CD14-positive monocyte (primary cell): ENCODE results near the gene TOMM20. TPM values are rescaled to one million over a fixed set of nuclear protein-coding genes. Genes with fewer than 3 reads are reported as not detected.

Source experiments
- DNase-seq, 3 donors: peaks; one replicate each; pipeline ENCODE4 v3.0.0-alpha.2; 2011 to 2022
- H2AFZ ChIP-seq: 2 replicates; pipeline ENCODE4 v1.6.0; 2012; ENCODE audit warnings: mild to moderate bottlenecking, low read depth, low read length, inconsistent platforms; ENCODE audit not compliant: insufficient read depth, poor library complexity, severe bottlenecking
- H3K27ac ChIP-seq, 2 donors: 1 replicate in 1 of 2; 2 replicates in 1 of 2; pipeline ENCODE4 v1.5.1; 2012 to 2013; ENCODE audit warnings: low read length in 2 of 2, control low read depth in 1 of 2, inconsistent platforms in 1 of 2, low read depth in 1 of 2, mild to moderate bottlenecking in 1 of 2
- H3K27me3 ChIP-seq, 2 donors: one replicate each; pipeline versions ENCODE4 v1.6.0 to v1.6.1; 2011 to 2013; ENCODE audit warnings: low read length in 2 of 2; ENCODE audit not compliant: control insufficient read depth in 2 of 2, insufficient read depth in 2 of 2
- H3K36me3 ChIP-seq, 2 donors: replicated peaks in 1 of 2; 1 replicate in 1 of 2; 2 replicates in 1 of 2; pipeline versions ENCODE4 v1.5.1 to v1.6.1; 2012 to 2013; ENCODE audit warnings: low read length in 2 of 2, control low read depth in 1 of 2, inconsistent platforms in 1 of 2, mild to moderate bottlenecking in 1 of 2; ENCODE audit not compliant: insufficient read depth in 2 of 2, control insufficient read depth in 1 of 2
- H3K4me1 ChIP-seq, 2 donors: 1 replicate in 1 of 2; 2 replicates in 1 of 2; pipeline versions ENCODE4 v1.5.1 to v1.6.1; 2012 to 2013; ENCODE audit warnings: low read length in 2 of 2, control low read depth in 1 of 2, inconsistent platforms in 1 of 2, mild to moderate bottlenecking in 1 of 2, moderate library complexity in 1 of 2; ENCODE audit not compliant: insufficient read depth in 2 of 2, control insufficient read depth in 1 of 2
- H3K4me2 ChIP-seq: replicated peaks from 2 replicates; pipeline ENCODE3; 2012; ENCODE audit warnings: low read length, moderate library complexity, mild to moderate bottlenecking; ENCODE audit not compliant: poor library complexity, severe bottlenecking; ENCODE audit errors: extremely low read depth
- H3K4me3 ChIP-seq, 3 experiments: fragments of 200-600 bp in 1 of 3; sonication (generic) in 1 of 3; replicated peaks in 1 of 3; 1 replicate in 2 of 3; 2 replicates in 1 of 3; pipeline ENCODE4 v1.5.1; 2011 to 2013; ENCODE audit warnings: low read length in 3 of 3, mild to moderate bottlenecking in 3 of 3, control low read depth in 2 of 3, low read depth in 2 of 3, inconsistent platforms in 1 of 3, moderate library complexity in 1 of 3
- H3K79me2 ChIP-seq: 2 replicates; pipeline ENCODE4 v1.6.0; 2012; ENCODE audit warnings: mild to moderate bottlenecking, control low read depth, inconsistent platforms, low read length, moderate library complexity; ENCODE audit not compliant: insufficient read depth
- H3K9ac ChIP-seq: 2 replicates; pipeline ENCODE4 v1.6.0; 2017; ENCODE audit warnings: low read length, mild to moderate bottlenecking; ENCODE audit not compliant: insufficient read depth, poor library complexity, severe bottlenecking
- H3K9me3 ChIP-seq, 2 donors: replicated peaks in 1 of 2; 1 replicate in 1 of 2; 2 replicates in 1 of 2; pipeline versions ENCODE4 v1.5.1 to v1.6.1; 2012 to 2013; ENCODE audit warnings: low read length in 2 of 2, control low read depth in 1 of 2; ENCODE audit not compliant: control insufficient read depth in 1 of 2, insufficient read depth in 1 of 2
- H4K20me1 ChIP-seq: 2 replicates; pipeline ENCODE4 v1.6.0; 2012; ENCODE audit warnings: mild to moderate bottlenecking, low read length, control low read depth, moderate library complexity; ENCODE audit not compliant: insufficient read depth
- H3K27ac Mint-ChIP-seq, 7 donors: one replicate each; pipeline ENCODE4 v1.8.0; 2020; ENCODE audit warnings: mild to moderate bottlenecking in 7 of 7, mixed read lengths in 7 of 7, moderate library complexity in 6 of 7, inconsistent platforms in 2 of 7
- H3K27me3 Mint-ChIP-seq, 3 donors: one replicate each; pipeline ENCODE4 v1.8.0; 2021 to 2022; ENCODE audit warnings: low read depth in 3 of 3, mild to moderate bottlenecking in 3 of 3, mixed read lengths in 3 of 3, moderate library complexity in 3 of 3, inconsistent platforms in 1 of 3
- H3K36me3 Mint-ChIP-seq, 2 donors: one replicate each; pipeline ENCODE4 v1.8.0; 2020; ENCODE audit warnings: mixed read lengths in 2 of 2, inconsistent platforms in 1 of 2, mild to moderate bottlenecking in 1 of 2
- H3K4me1 Mint-ChIP-seq: one replicate; pipeline ENCODE4 v1.8.0; 2020; ENCODE audit warnings: mild to moderate bottlenecking, mixed read lengths
- H3K4me3 Mint-ChIP-seq, 2 donors: one replicate each; pipeline ENCODE4 v1.8.0; 2020; ENCODE audit warnings: mild to moderate bottlenecking in 2 of 2, mixed read lengths in 2 of 2, moderate library complexity in 1 of 2
- H3K9me3 Mint-ChIP-seq, 7 donors: one replicate each; pipeline ENCODE4 v1.8.0; 2020 to 2022; ENCODE audit warnings: mixed read lengths in 7 of 7, mild to moderate bottlenecking in 6 of 7, moderate library complexity in 6 of 7, inconsistent platforms in 2 of 7
- CTCF ChIP-seq: fragments of 200-600 bp; IDR thresholded peaks from one replicate; pipeline ENCODE4 v1.8.0; 2022; ENCODE audit warnings: antibody characterized with exemption, mild to moderate bottlenecking
- WGBS: methylation state at CpG from one replicate; pipeline ENCODE4 v1.1.5; 2013; ENCODE audit warnings: missing lambda C conversion rate; ENCODE audit not compliant: insufficient coverage; 5-methylcytosine and 5-hydroxymethylcytosine counted together
- intact Hi-C, 2 donors: fragments of 100-400 bp; cut with micrococcal nuclease; formaldehyde crosslinking; loops; one replicate each; pipeline versions ENCODE4 v1.15.0 to v1.15.1; 2023
- polyA plus RNA-seq, 3 donors: library from polyadenylated mRNA; depleted of rRNA in 1 of 3; unstranded in 2 of 3; stranded (reverse) in 1 of 3; fragments of 300-500 nt in 2 of 3; fragments of >200 nt in 1 of 3; fragmentation: Illumina TruSeq in 2 of 3; gene quantifications; 1 replicate in 2 of 3; 2 replicates in 1 of 3; pipeline ENCODE4 v1.2.3, GENCODE V29; 2012 to 2021

TOMM20 gene
- polyA plus RNA-seq, 3 donors: 26.5 to 34.8 (median 31.5) TPM

GRCh38 chr1:235130766-235131270 lies 2.2 kb upstream of the TOMM20 start:
- DNase-seq: no peak
- peaks cover 21% of the 10 kb centered on the region for H4K20me1 ChIP-seq
- no peaks in the 10 kb centered on the region for H3K9me3 Mint-ChIP-seq
- no peak overlapping the region for H3K4me3 Mint-ChIP-seq
- WGBS: 93% methylated on average over 5 of the region's 7 CpGs
- TF ChIP-seq CTCF: no peak
- H3K36me3 Mint-ChIP-seq: peaks cover 38 to 56% of the 10 kb centered on the region in 2 donors
- H3K4me3 ChIP-seq: no peak overlapping the region
- H2AFZ ChIP-seq: no peak overlapping the region
- H3K27ac Mint-ChIP-seq: peak overlapping the region in 3 of 7 donors; percentile 11 to 73 (median 59)
- H3K9ac ChIP-seq: no peak overlapping the region
- peaks cover 18% of the 10 kb centered on the region for H3K4me1 Mint-ChIP-seq
- H3K79me2 ChIP-seq: peaks cover 29% of the 10 kb centered on the region
- H3K27ac ChIP-seq: no peak overlapping the region
- no peaks in the 10 kb centered on the region for H3K27me3 ChIP-seq
- H3K4me2 ChIP-seq: no peak overlapping the region
- no peaks in the 10 kb centered on the region for H3K27me3 Mint-ChIP-seq
- intact Hi-C loops: no loop called here
- peaks cover 20 to 28% of the 10 kb centered on the region in 2 donors for H3K4me1 ChIP-seq
- H3K36me3 ChIP-seq: peaks cover 29 to 56% of the 10 kb centered on the region in 2 donors
- H3K9me3 ChIP-seq: no peaks in the 10 kb centered on the region

- Mint-ChIP-seq H3K27ac (peak overlapping the region in 2 of 7 donors; percentile 41 to 46), H3K27me3 (no peaks in the 10 kb centered on the region), H3K9me3 (no peaks in the 10 kb centered on the region), H3K4me1 (peaks cover 18% of the 10 kb centered on the region), H3K36me3 (peaks cover 31 to 56% of the 10 kb centered on the region in 2 donors), H3K4me3 (no peak overlapping the region)
- H3K79me2 ChIP-seq: peaks cover 37% of the 10 kb centered on the region
- H3K4me2 ChIP-seq: no peak overlapping the region
- WGBS: 93% methylated on average over 2 of the region's 4 CpGs
- peaks cover 22 to 48% of the 10 kb centered on the region in 2 donors for H3K36me3 ChIP-seq
- H4K20me1 ChIP-seq: peaks cover 29% of the 10 kb centered on the region
- H3K4me3 ChIP-seq: no peak overlapping the region
- H3K4me1 ChIP-seq: peaks cover 20 to 28% of the 10 kb centered on the region in 2 donors
- no peaks in the 10 kb centered on the region for H3K9me3 ChIP-seq
- H3K9ac ChIP-seq: no peak overlapping the region
- intact Hi-C loops: loop anchor here (5.0 to 10.0 kb wide), 2 partner anchors 32 to 195 kb away; partner anchors contain the start of genes ARID4B (in 1 of the 2), GGPS1 (in 1 of the 2) and RBM34 (in 1 of the 2)
- H3K27me3 ChIP-seq: no peaks in the 10 kb centered on the region
- H3K27ac ChIP-seq: no peak overlapping the region
- no peak for DNase-seq
- TF ChIP-seq CTCF: no peak
- peak overlapping the region; percentile 96 for H2AFZ ChIP-seq
These were observed 1.3 kb upstream of the TOMM20 start for GRCh38 chr1:235129774-235130570.
